SU-DHL-6 (cell line): ENCODE data around the gene PECR.

Experiments
- H2AFZ ChIP-seq: fragments of 200-600 bp; sonication (generic); 2 replicates; pipeline ENCODE4 v1.6.1; 2014; ENCODE audit warnings: low read depth, mild to moderate bottlenecking, moderate library complexity, mixed read lengths, antibody characterized with exemption, low read length; ENCODE audit not compliant: severe bottlenecking
- H3F3A ChIP-seq: fragments of 200-600 bp; shearing (Covaris generic); 2 replicates; pipeline ENCODE4 v1.6.0; 2016; ENCODE audit warnings: antibody characterized with exemption, mild to moderate bottlenecking; ENCODE audit not compliant: insufficient read depth
- H3K27ac ChIP-seq: fragments of 200-600 bp; sonication (generic); 2 replicates; pipeline ENCODE4 v1.5.1; 2016; ENCODE audit warnings: low read depth, mild to moderate bottlenecking, low read length, moderate library complexity, mixed read lengths
- H3K27me3 ChIP-seq: fragments of 200-600 bp; sonication (generic), shearing (Covaris generic); 2 replicates; pipeline ENCODE4 v1.6.0; 2014; ENCODE audit warnings: mild to moderate bottlenecking, low read length
- H3K36me3 ChIP-seq: fragments of 200-600 bp; sonication (generic); 2 replicates; pipeline ENCODE4 v1.6.1; 2014; ENCODE audit warnings: mild to moderate bottlenecking, low read length, mixed read lengths
- H3K4me2 ChIP-seq: fragments of 300-600, 200-600 bp; shearing (Covaris generic), sonication (generic); 2 replicates; pipeline ENCODE4 v1.6.0; 2014; ENCODE audit warnings: low read length, low read depth, mild to moderate bottlenecking; ENCODE audit not compliant: poor library complexity, severe bottlenecking
- H3K4me3 ChIP-seq: fragments of 200-600 bp; sonication (generic); 2 replicates; pipeline ENCODE4 v1.5.1; 2014; ENCODE audit warnings: antibody characterized with exemption, low read length, mild to moderate bottlenecking, mixed read lengths; ENCODE audit not compliant: insufficient read depth, poor library complexity, severe bottlenecking
- H3K79me2 ChIP-seq: fragments of 200-600 bp; sonication (generic); 2 replicates; pipeline ENCODE4 v1.6.1; 2014; ENCODE audit warnings: mild to moderate bottlenecking, low read length, moderate library complexity; ENCODE audit not compliant: insufficient read depth
- H3K9ac ChIP-seq: fragments of 200-600 bp; sonication (generic); 2 replicates; pipeline ENCODE4 v1.7.0; 2014; ENCODE audit warnings: mild to moderate bottlenecking, low read length
- H3K9me2 ChIP-seq: fragments of 200-600 bp; sonication (generic); replicated peaks from 2 replicates; pipeline ENCODE4 v1.6.1; 2014; ENCODE audit warnings: low read length; ENCODE audit not compliant: insufficient read depth
- H3K9me3 ChIP-seq: fragments of 200-600 bp; sonication (generic); 2 replicates; pipeline ENCODE4 v1.6.1; 2014; ENCODE audit warnings: low read length, mixed read lengths; ENCODE audit not compliant: insufficient read depth
- H4K20me1 ChIP-seq: fragments of 200-600 bp; sonication (generic); 2 replicates; pipeline ENCODE4 v1.6.1; 2014; ENCODE audit warnings: low read depth, mild to moderate bottlenecking, antibody characterized with exemption, low read length, moderate library complexity, mixed read lengths
- EZH2phosphoT487 ChIP-seq: fragments of 200-600 bp; sonication (generic), shearing (Covaris generic); conservative IDR thresholded peaks from 2 replicates; pipeline ENCODE4 v1.6.1; 2018; ENCODE audit warnings: mild to moderate bottlenecking, antibody characterized with exemption, low read length, moderate library complexity, mixed read lengths
- TF ChIP-seq, protein P1 (sequence below): fragments of 200-600 bp; sonication (generic); IDR thresholded peaks from one replicate; pipeline ENCODE4 v1.5.1; 2017; ENCODE audit warnings: antibody characterized with exemption, mild to moderate bottlenecking, low read length, moderate library complexity; ENCODE audit not compliant: insufficient read depth, poor library complexity, severe bottlenecking

The PECR gene

DNA sequence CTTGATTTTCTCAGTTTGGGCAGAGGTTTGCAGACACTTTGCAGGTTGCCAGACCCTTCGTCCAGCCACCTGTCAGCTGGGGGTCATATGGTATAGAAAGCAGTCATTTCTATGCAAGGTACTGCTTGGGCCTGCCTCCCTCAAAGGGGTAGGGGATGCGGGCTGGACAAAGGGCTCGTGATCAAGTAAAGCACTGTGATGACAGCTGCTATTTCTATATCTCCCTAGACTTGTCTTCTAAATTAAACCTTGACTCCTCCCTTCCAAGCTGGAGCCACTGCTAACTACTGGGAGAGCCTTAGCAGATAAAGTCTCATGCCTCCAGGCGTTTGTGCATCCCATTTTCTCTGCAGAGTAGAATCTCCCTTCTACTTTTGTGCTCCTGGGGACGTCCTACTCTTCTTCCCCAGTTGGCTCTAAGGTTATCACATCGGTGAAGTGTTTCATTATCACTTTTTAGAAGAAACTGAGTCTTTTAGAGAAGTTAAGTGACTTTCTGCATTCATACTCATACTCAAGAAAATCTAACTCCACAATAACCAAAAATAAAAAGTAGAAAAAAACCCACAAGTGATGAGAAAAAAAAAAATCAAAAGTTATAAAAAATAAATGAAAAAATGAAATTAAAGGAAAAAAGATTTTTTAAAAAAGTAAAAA lies 26.8 kb upstream of the PECR start:
- peaks cover 38% of the 10 kb centered on the region for H3F3A ChIP-seq
- no peaks in the 10 kb centered on the region for H3K27me3 ChIP-seq
- H3K4me3 ChIP-seq, result peak overlapping the region; percentile 47
- H3K9me2 ChIP-seq, result no peaks in the 10 kb centered on the region
- peaks cover 43% of the 10 kb centered on the region for H3K79me2 ChIP-seq
- H3K9me3 ChIP-seq, result no peaks in the 10 kb centered on the region
- H3K36me3 ChIP-seq, result peaks cover 29% of the 10 kb centered on the region
- peak overlapping the region; percentile 96 for H3K4me2 ChIP-seq
- peaks cover 21% of the 10 kb centered on the region for H4K20me1 ChIP-seq
- peak overlapping the region; percentile 98 for H3K9ac ChIP-seq
- H2AFZ ChIP-seq, result peak overlapping the region; percentile 59
- peak overlapping the region; percentile 67 for H3K27ac ChIP-seq
- no peak for TF ChIP-seq EZH2phosphoT487
- TF ChIP-seq, protein P1, sequence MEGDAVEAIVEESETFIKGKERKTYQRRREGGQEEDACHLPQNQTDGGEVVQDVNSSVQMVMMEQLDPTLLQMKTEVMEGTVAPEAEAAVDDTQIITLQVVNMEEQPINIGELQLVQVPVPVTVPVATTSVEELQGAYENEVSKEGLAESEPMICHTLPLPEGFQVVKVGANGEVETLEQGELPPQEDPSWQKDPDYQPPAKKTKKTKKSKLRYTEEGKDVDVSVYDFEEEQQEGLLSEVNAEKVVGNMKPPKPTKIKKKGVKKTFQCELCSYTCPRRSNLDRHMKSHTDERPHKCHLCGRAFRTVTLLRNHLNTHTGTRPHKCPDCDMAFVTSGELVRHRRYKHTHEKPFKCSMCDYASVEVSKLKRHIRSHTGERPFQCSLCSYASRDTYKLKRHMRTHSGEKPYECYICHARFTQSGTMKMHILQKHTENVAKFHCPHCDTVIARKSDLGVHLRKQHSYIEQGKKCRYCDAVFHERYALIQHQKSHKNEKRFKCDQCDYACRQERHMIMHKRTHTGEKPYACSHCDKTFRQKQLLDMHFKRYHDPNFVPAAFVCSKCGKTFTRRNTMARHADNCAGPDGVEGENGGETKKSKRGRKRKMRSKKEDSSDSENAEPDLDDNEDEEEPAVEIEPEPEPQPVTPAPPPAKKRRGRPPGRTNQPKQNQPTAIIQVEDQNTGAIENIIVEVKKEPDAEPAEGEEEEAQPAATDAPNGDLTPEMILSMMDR, result no peak

DNA sequence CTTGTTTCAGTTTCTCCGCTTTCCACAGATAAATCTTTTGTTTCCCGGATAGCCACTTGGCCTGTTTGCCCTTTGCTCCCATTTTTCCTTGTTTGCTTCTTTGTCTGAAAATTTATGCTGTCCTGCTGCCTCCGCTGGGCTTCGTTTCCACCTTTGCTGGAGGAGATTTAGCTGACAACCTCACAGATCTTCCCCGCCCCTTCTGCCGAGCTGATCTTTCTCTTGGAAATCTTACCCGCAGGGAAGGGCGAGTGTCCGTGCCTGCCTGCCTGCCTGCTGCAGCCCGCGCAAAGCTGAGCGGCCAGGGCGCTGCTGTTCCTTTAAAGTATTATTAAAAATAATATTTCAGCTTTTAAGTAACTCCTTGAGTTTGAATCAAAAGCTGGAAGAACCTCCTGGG lies 26.2 kb upstream of the PECR start:
- Histone ChIP-seq H3K4me3 (no peak overlapping the region), H3K27ac (no peak overlapping the region), H3K9me2 (no peaks in the 10 kb centered on the region), H3K4me2 (no peak overlapping the region), H3K79me2 (peaks cover 36% of the 10 kb centered on the region), H3K36me3 (peaks cover 22% of the 10 kb centered on the region), H3K9me3 (no peaks in the 10 kb centered on the region), H3K27me3 (no peaks in the 10 kb centered on the region), H3F3A (peaks cover 32% of the 10 kb centered on the region), H4K20me1 (peaks cover 21% of the 10 kb centered on the region), H3K9ac (no peak overlapping the region), H2AFZ (peak overlapping the region; percentile 59)
- TF ChIP-seq, protein P1, result no peak
- no peak for TF ChIP-seq EZH2phosphoT487

DNA sequence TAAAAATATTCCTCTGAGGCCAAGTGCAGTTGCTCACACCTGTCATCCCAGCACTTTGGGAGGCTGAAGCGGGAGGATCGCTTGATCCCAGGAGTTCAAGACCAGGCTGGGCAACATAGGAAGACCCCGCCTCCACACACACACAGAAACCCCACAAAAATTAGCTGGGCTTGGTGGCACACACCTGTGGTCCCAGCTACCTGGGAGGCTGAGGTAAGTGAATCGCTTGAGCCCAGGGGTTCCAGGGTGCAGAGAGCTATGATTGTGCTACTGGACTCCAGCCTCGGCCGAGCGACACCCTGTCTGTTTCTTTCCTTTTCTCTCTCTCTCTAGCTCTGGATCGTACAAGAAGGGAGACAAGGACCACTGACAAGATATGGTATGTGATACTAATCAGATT lies 25.7 kb upstream of the PECR start:
- Histone ChIP-seq H3K4me2 (no peak overlapping the region), H3K79me2 (peaks cover 32% of the 10 kb centered on the region), H3K9ac (no peak overlapping the region), H3K27ac (no peak overlapping the region), H3K9me3 (no peaks in the 10 kb centered on the region), H3K36me3 (peaks cover 18% of the 10 kb centered on the region), H3K9me2 (no peaks in the 10 kb centered on the region), H3K27me3 (no peaks in the 10 kb centered on the region), H2AFZ (peak overlapping the region; percentile 59), H3K4me3 (no peak overlapping the region), H3F3A (peaks cover 27% of the 10 kb centered on the region), H4K20me1 (peaks cover 21% of the 10 kb centered on the region)
- no peak for TF ChIP-seq EZH2phosphoT487
- TF ChIP-seq, protein P1, result no peak
